Breast epithelium (tissue), 3 donors: ENCODE results near the gene LRRC26.

Experiments used
- CTCF ChIP-seq, 3 donors: fragments of 450-650 bp; IDR thresholded peaks; one replicate each; pipeline ENCODE4 v1.5.1; 2016 to 2017; ENCODE audit warnings: antibody characterized with exemption in 3 of 3, mild to moderate bottlenecking in 3 of 3, moderate library complexity in 3 of 3
- POLR2A ChIP-seq: fragments of 450-650 bp; IDR thresholded peaks from one replicate; pipeline ENCODE4 v1.6.1; 2016; ENCODE audit warnings: antibody characterized with exemption, mild to moderate bottlenecking, moderate library complexity
- POLR2AphosphoS5 ChIP-seq, 3 donors: sonication (generic); formaldehyde crosslinking; IDR thresholded peaks; one replicate each; pipeline ENCODE4 v1.6.1; 2017; ENCODE audit warnings: antibody characterized with exemption in 3 of 3

- TF ChIP-seq CTCF (IDR thresholded peaks at IDR 0.05): no peak
- TF ChIP-seq POLR2A: no peak
- no peak for TF ChIP-seq POLR2AphosphoS5 (IDR thresholded peaks at IDR 0.05)
Observed at GRCh38 chr9:137171149-137171900, 1.5 kb upstream of the LRRC26 start.
